Measurements from ENCODE around the gene GNRH2. TPM values are rescaled to one million over a fixed set of nuclear protein-coding genes. Genes with fewer than 3 reads are reported as not detected.
"Not testable (repeated sequence)": the region's sequence is repeated elsewhere in the genome, so short reads cannot be mapped to it uniquely, and the experiment has no call there.

Gene GNRH2
- total and polyA plus RNA-seq, 2 donors (not counting 1 experiment from before 2014, with no cell fraction given), result 2.5 TPM; not detected in 1

DNA sequence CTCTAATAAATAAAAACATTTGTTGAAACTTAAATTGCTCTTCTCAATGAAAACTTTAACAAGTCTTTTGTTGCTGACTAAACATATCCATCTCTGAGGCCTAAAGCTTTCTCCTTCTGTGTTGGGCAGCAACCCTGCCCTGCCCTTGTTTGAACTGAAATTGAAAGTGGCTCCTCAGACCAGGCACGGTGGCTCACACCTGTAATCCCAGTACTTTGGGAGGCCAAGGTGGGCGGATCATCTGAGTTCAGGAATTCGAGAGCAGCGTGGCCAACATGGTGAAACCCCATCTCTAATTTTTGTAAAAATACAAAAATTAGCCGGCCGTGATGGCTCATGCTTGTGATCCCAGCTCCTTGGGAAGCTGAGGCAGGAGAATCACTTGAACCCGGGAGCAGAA lies 29.2 kb upstream of the GNRH2 start:
- CTCF ChIA-PET, result no interaction called here
- 96% methylated on average over 6 of the region's 7 CpGs for WGBS (ENCODE audit: insufficient coverage)
- no peaks in the 10 kb centered on the region for H3K27me3 ChIP-seq (replicated peaks in 1 of 4; ENCODE audit: control extremely low read depth in 1 of 4, control insufficient read depth in 3 of 4, insufficient read depth in 4 of 4, low read length in 3 of 4)

DNA sequence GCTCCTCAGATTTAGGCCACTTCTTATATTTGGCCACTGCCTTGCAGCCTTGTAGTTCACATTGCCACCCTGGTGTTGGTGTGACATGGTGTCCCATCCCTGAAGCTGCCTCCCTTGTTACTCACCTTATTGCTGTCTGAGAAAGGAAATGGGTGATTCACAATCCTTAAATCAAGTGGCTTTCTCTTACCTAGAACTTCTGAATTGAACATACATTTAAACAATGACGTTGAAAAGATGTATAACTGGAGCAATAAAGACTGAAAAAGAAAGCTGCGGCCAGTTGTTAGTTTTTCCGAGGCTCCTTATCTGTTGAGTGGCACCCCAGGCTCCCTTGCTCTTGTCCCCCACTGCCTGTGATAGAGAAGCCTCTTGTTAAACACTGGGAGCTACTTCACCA lies 28.8 kb upstream of the GNRH2 start:
- DNase-seq, result no peak
- 100% methylated on average over 2 of the region's 3 CpGs for WGBS (ENCODE audit: insufficient coverage)
- Histone ChIP-seq H2AFZ (ENCODE audit: insufficient read depth, low read depth, low read length, poor library complexity, severe bottlenecking) (no peak overlapping the region), H3K4me3 (ENCODE audit: control extremely low read depth in 1 of 5, extremely low read depth in 1 of 5, insufficient read depth in 1 of 5, low read depth in 2 of 5, low read length in 4 of 5) (no peak overlapping the region), H3K4me1 (ENCODE audit: control insufficient read depth in 2 of 2, insufficient read depth in 2 of 2, low read length in 2 of 2) (no peaks in the 10 kb centered on the region), H3K79me2 (ENCODE audit: control insufficient read depth, insufficient read depth, low read length) (no peaks in the 10 kb centered on the region), H3K27ac (ENCODE audit: low read length in 2 of 2) (no peak overlapping the region), H3K27me3 (replicated peaks in 1 of 4; ENCODE audit: control extremely low read depth in 1 of 4, control insufficient read depth in 3 of 4, insufficient read depth in 4 of 4, low read length in 3 of 4) (no peaks in the 10 kb centered on the region), H4K20me1 (ENCODE audit: control insufficient read depth, insufficient read depth, low read length, poor library complexity, severe bottlenecking) (no peaks in the 10 kb centered on the region), H3K9me3 (ENCODE audit: control extremely low read depth in 1 of 3, control insufficient read depth in 2 of 3, insufficient read depth in 1 of 3, low read length in 2 of 3) (no peaks in the 10 kb centered on the region), H3K36me3 (replicated peaks in 1 of 2; ENCODE audit: control extremely low read depth in 1 of 2, control insufficient read depth in 1 of 2, extremely low read depth in 1 of 2, insufficient read depth in 2 of 2, low read length in 1 of 2) (peaks cover 2 to 30% of the 10 kb centered on the region in 2 experiments), H3K4me2 (replicated peaks; ENCODE audit: low read depth, low read length, poor library complexity, severe bottlenecking) (no peak overlapping the region), H3K9ac (ENCODE audit: low read length) (no peak overlapping the region)
- Mint-ChIP-seq H3K27me3 (no peaks in the 10 kb centered on the region), H3K27ac (no peak overlapping the region), H3K4me1 (no peaks in the 10 kb centered on the region), H3K4me3 (no peak overlapping the region), H3K9me3 (ENCODE audit: insufficient read depth) (no peaks in the 10 kb centered on the region)
- ChIA-PET CTCF (no interaction called here), POLR2A (interaction anchor here (0.6 kb wide), 1 partner anchor 61 kb away, joined by 3 read pairs; no protein-coding TSS in a partner anchor)
- intact Hi-C loops (cut with micrococcal nuclease), result no loop called here
- no peak for TF ChIP-seq EZH2 (IDR thresholded peaks at IDR 0.05; ENCODE audit: borderline replicate concordance, insufficient read depth, low read depth, low read length, poor library complexity, severe bottlenecking)
- TF ChIP-seq, protein P1, sequence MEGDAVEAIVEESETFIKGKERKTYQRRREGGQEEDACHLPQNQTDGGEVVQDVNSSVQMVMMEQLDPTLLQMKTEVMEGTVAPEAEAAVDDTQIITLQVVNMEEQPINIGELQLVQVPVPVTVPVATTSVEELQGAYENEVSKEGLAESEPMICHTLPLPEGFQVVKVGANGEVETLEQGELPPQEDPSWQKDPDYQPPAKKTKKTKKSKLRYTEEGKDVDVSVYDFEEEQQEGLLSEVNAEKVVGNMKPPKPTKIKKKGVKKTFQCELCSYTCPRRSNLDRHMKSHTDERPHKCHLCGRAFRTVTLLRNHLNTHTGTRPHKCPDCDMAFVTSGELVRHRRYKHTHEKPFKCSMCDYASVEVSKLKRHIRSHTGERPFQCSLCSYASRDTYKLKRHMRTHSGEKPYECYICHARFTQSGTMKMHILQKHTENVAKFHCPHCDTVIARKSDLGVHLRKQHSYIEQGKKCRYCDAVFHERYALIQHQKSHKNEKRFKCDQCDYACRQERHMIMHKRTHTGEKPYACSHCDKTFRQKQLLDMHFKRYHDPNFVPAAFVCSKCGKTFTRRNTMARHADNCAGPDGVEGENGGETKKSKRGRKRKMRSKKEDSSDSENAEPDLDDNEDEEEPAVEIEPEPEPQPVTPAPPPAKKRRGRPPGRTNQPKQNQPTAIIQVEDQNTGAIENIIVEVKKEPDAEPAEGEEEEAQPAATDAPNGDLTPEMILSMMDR (IDR thresholded peaks at IDR 0.05), result no peak
- no peak for ATAC-seq (ENCODE audit: low read depth)

More for the DNA sequence above, 29.2 kb upstream of the GNRH2 start:
- H4K20me1 ChIP-seq (ENCODE audit: control insufficient read depth, insufficient read depth, low read length, poor library complexity, severe bottlenecking), result no peaks in the 10 kb centered on the region
- DNase-seq, result no peak
- H2AFZ ChIP-seq (ENCODE audit: insufficient read depth, low read depth, low read length, poor library complexity, severe bottlenecking), result no peak overlapping the region
- H3K4me1 ChIP-seq (ENCODE audit: control insufficient read depth in 2 of 2, insufficient read depth in 2 of 2, low read length in 2 of 2), result no peaks in the 10 kb centered on the region
- ATAC-seq (ENCODE audit: low read depth), result no peak
- H3K9me3 ChIP-seq (ENCODE audit: control extremely low read depth in 1 of 3, control insufficient read depth in 2 of 3, insufficient read depth in 1 of 3, low read length in 2 of 3), result no peaks in the 10 kb centered on the region
- H3K9ac ChIP-seq (ENCODE audit: low read length), result no peak overlapping the region
- no peaks in the 10 kb centered on the region for H3K27me3 Mint-ChIP-seq
- H3K27ac ChIP-seq (ENCODE audit: low read length in 2 of 2), result no peak overlapping the region
- no peak overlapping the region for H3K4me3 Mint-ChIP-seq
- H3K36me3 ChIP-seq (replicated peaks in 1 of 2; ENCODE audit: control extremely low read depth in 1 of 2, control insufficient read depth in 1 of 2, extremely low read depth in 1 of 2, insufficient read depth in 2 of 2, low read length in 1 of 2), result peaks cover 4 to 34% of the 10 kb centered on the region in 2 experiments
- H3K9me3 Mint-ChIP-seq (ENCODE audit: insufficient read depth), result no peaks in the 10 kb centered on the region
- no peaks in the 10 kb centered on the region for H3K79me2 ChIP-seq (ENCODE audit: control insufficient read depth, insufficient read depth, low read length)
- TF ChIP-seq, protein P1 (IDR thresholded peaks at IDR 0.05), result no peak
- no peak for TF ChIP-seq EZH2 (IDR thresholded peaks at IDR 0.05; ENCODE audit: borderline replicate concordance, insufficient read depth, low read depth, low read length, poor library complexity, severe bottlenecking)
- POLR2A ChIA-PET, result no interaction called here
- intact Hi-C loops (cut with micrococcal nuclease), result no loop called here
- no peak overlapping the region for H3K4me3 ChIP-seq (ENCODE audit: control extremely low read depth in 1 of 5, extremely low read depth in 1 of 5, insufficient read depth in 1 of 5, low read depth in 2 of 5, low read length in 4 of 5)
- H3K4me2 ChIP-seq (replicated peaks; ENCODE audit: low read depth, low read length, poor library complexity, severe bottlenecking), result no peak overlapping the region
- no peaks in the 10 kb centered on the region for H3K4me1 Mint-ChIP-seq
- H3K27ac Mint-ChIP-seq, result no peak overlapping the region

DNA sequence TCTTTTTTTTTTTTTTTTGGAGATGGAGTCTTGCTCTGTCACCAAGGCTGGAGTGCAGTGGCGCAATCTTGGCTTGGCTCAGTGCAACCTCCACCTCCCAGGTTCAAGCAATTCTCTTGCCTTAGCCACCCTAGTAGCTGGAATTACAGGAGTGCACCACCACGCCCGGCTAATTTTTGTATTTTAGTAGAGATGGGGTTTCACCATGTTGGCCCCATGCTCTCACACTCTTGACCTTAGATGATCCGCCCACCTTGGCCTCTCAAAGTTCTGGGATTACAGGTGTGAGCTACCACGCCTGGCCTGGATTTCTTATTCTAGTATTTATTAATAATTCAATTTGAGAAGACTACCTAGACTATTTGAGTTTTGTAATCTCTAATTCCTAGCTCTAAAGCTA lies 28.1 kb upstream of the GNRH2 start:
- POLR2A ChIA-PET; H3K27me3 ChIP-seq (replicated peaks in 1 of 4; ENCODE audit: control extremely low read depth in 1 of 4, control insufficient read depth in 3 of 4, insufficient read depth in 4 of 4, low read length in 3 of 4): not testable (repeated sequence)

More for the DNA sequence above, 28.1 kb upstream of the GNRH2 start:
- H3K27ac ChIP-seq (ENCODE audit: low read length in 2 of 2); H3K4me3 Mint-ChIP-seq; ATAC-seq (ENCODE audit: low read depth); intact Hi-C loops (cut with micrococcal nuclease); H3K9me3 ChIP-seq (ENCODE audit: control extremely low read depth in 1 of 3, control insufficient read depth in 2 of 3, insufficient read depth in 1 of 3, low read length in 2 of 3); DNase-seq; CTCF ChIA-PET; H2AFZ ChIP-seq (ENCODE audit: insufficient read depth, low read depth, low read length, poor library complexity, severe bottlenecking); H3K27me3 Mint-ChIP-seq; H3K4me2 ChIP-seq (replicated peaks; ENCODE audit: low read depth, low read length, poor library complexity, severe bottlenecking); H3K9me3 Mint-ChIP-seq (ENCODE audit: insufficient read depth); H4K20me1 ChIP-seq (ENCODE audit: control insufficient read depth, insufficient read depth, low read length, poor library complexity, severe bottlenecking); H3K9ac ChIP-seq (ENCODE audit: low read length); H3K4me1 Mint-ChIP-seq; H3K4me1 ChIP-seq (ENCODE audit: control insufficient read depth in 2 of 2, insufficient read depth in 2 of 2, low read length in 2 of 2); H3K79me2 ChIP-seq (ENCODE audit: control insufficient read depth, insufficient read depth, low read length); H3K27ac Mint-ChIP-seq; H3K4me3 ChIP-seq (ENCODE audit: control extremely low read depth in 1 of 5, extremely low read depth in 1 of 5, insufficient read depth in 1 of 5, low read depth in 2 of 5, low read length in 4 of 5): not testable (repeated sequence)
- H3K36me3 ChIP-seq (replicated peaks in 1 of 2; ENCODE audit: control extremely low read depth in 1 of 2, control insufficient read depth in 1 of 2, extremely low read depth in 1 of 2, insufficient read depth in 2 of 2, low read length in 1 of 2), result peaks cover 2 to 27% of the 10 kb centered on the region in 2 experiments
- WGBS (ENCODE audit: insufficient coverage), result no CpG with 5 or more reads among the region's 5 CpGs
